Right kidney (tissue), 1 donor: Measurements from ENCODE around the gene KRTAP10-1.
A peak's percentile ranks its signal among the peaks of the same experiment; 100 is the strongest.
"Not testable (repeated sequence)": the region's sequence is repeated elsewhere in the genome, so short reads cannot be mapped to it uniquely, and the experiment has no call there.

Source experiments
- DNase-seq: peaks from one replicate; pipeline ENCODE4 v3.0.0-alpha.2; 2016

The KRTAP10-1 gene

GRCh38 chr21:44515359-44516165, 24.4 kb downstream of the KRTAP10-1 start:
- no peak for DNase-seq

GRCh38 chr21:44514746-44515358, 25.1 kb downstream of the KRTAP10-1 start:
- no peak for DNase-seq

GRCh38 chr21:44514218-44514520, 25.8 kb downstream of the KRTAP10-1 start:
- no peak for DNase-seq

GRCh38 chr21:44513389-44514217, 26.4 kb downstream of the KRTAP10-1 start:
- DNase-seq, result no peak

- no peak for DNase-seq
Observed at GRCh38 chr21:44512496-44513388, 27.3 kb downstream of the KRTAP10-1 start.

- no peak for DNase-seq
Observed at GRCh38 chr21:44511938-44512275, 28.1 kb downstream of the KRTAP10-1 start.

- DNase-seq, result no peak
Observed at GRCh38 chr21:44511219-44511937, 28.6 kb downstream of the KRTAP10-1 start.

- peak; percentile 66 for DNase-seq
Observed at GRCh38 chr21:44510508-44511218, 29.3 kb downstream of the KRTAP10-1 start.

- DNase-seq, result no peak
Observed at GRCh38 chr21:44510109-44510507, 29.9 kb downstream of the KRTAP10-1 start.

GRCh38 chr21:44509539-44509938, 30.5 kb downstream of the KRTAP10-1 start:
- no peak for DNase-seq

- DNase-seq, result no peak
Observed at GRCh38 chr21:44508711-44509445, 31.1 kb downstream of the KRTAP10-1 start.

GRCh38 chr21:44508426-44508710, 31.6 kb downstream of the KRTAP10-1 start:
- DNase-seq, result no peak

GRCh38 chr21:44507673-44508425, 32.1 kb downstream of the KRTAP10-1 start:
- no peak for DNase-seq

GRCh38 chr21:44506279-44507255, 33.4 kb downstream of the KRTAP10-1 start:
- DNase-seq, result no peak

GRCh38 chr21:44505673-44506278, 34.2 kb downstream of the KRTAP10-1 start:
- no peak for DNase-seq

- no peak for DNase-seq
Observed at GRCh38 chr21:44503901-44504399, 36.0 kb downstream of the KRTAP10-1 start.

GRCh38 chr21:44503006-44503889, 36.7 kb downstream of the KRTAP10-1 start:
- not testable (repeated sequence) for DNase-seq
